ENCODE data around the gene MAP3K14.

DNA sequence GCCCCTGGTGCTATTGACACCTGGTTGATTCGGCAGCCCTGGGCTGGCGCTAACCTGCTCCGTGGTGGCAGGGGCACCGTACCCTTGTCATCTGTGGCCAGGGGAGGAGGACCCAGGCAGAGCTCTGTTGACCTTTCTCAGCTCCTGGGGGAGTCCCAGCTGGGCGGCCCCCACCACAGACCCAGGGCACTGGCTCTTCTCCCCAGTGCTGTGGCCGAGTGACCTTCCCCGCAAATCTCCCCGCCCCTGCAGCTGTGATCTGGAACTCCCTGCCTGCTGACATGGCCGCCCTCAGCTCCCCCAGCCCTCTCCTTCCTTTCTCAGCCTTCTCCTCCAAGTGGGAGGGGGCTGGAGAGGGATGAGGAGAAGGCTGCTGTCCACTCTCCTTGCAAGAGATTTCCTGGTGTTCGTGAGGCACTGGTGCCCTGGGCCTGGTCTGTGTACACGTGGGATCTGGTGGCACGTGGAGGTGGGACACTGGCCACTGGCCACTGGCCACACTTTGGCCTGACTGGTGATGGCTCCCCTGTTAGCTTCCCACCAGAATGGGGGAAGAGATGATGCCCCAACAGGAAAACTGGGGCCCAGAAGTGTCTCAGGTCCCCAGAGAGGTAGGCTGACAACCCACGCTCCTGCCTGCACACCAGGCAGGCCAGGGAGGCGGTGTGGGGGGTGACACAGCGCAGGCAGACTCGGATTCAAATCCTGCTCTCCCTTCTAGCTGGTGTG, 87.0 kb downstream of the MAP3K14 start:
- TF ChIP-seq, protein P1, sequence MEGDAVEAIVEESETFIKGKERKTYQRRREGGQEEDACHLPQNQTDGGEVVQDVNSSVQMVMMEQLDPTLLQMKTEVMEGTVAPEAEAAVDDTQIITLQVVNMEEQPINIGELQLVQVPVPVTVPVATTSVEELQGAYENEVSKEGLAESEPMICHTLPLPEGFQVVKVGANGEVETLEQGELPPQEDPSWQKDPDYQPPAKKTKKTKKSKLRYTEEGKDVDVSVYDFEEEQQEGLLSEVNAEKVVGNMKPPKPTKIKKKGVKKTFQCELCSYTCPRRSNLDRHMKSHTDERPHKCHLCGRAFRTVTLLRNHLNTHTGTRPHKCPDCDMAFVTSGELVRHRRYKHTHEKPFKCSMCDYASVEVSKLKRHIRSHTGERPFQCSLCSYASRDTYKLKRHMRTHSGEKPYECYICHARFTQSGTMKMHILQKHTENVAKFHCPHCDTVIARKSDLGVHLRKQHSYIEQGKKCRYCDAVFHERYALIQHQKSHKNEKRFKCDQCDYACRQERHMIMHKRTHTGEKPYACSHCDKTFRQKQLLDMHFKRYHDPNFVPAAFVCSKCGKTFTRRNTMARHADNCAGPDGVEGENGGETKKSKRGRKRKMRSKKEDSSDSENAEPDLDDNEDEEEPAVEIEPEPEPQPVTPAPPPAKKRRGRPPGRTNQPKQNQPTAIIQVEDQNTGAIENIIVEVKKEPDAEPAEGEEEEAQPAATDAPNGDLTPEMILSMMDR (conservative IDR thresholded peaks at IDR 0.05; ENCODE audit: low read depth, low read length), result no peak
- no peak for TF ChIP-seq EZH2 (IDR thresholded peaks at IDR 0.05; ENCODE audit: borderline replicate concordance, low read depth, low read length, poor library complexity, severe bottlenecking)

Measured in A673 (cell line).